SU-DHL-6 (cell line): ENCODE measurements around the gene MYO1G.

Source experiments
- EZH2phosphoT487 ChIP-seq: fragments of 200-600 bp; sonication (generic), shearing (Covaris generic); conservative IDR thresholded peaks from 2 replicates; pipeline ENCODE4 v1.6.1; 2018; ENCODE audit warnings: mild to moderate bottlenecking, antibody characterized with exemption, low read length, moderate library complexity, mixed read lengths
- TF ChIP-seq, protein P1 (sequence below): fragments of 200-600 bp; sonication (generic); IDR thresholded peaks from one replicate; pipeline ENCODE4 v1.5.1; 2017; ENCODE audit warnings: antibody characterized with exemption, mild to moderate bottlenecking, low read length, moderate library complexity; ENCODE audit not compliant: insufficient read depth, poor library complexity, severe bottlenecking

DNA sequence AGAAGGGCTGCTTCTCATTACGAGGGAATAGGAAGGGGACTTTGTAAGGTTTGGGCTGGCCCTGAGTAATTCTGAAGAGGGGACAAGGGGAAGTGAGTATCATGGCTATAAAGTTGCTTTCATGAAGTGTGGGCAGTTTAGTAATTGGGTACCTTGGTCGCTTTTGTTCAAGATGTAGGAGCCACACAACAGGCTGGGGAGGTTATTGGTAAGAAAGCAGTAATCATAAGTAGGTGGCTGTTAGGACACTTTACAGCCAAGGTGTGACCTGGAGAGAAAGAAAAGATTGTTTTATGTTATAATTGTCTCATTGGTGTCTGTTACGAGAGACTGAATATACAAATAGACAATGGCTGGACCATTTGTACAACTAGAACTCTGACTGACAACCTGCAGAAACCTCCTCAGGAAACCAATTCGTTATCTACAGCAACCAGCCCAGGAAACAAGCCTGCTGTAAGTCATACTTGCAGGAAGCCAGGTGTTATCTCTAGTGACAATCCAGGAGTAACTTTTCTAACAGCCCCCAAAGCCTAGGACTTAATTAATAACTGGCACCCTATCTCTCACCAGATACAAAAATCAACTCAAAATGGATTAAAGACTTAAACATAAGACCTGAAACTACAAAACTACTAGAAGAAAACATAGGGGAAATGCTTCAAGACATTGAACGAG, 16.2 kb upstream of the MYO1G start:
- TF ChIP-seq EZH2phosphoT487: no peak
- TF ChIP-seq, protein P1, sequence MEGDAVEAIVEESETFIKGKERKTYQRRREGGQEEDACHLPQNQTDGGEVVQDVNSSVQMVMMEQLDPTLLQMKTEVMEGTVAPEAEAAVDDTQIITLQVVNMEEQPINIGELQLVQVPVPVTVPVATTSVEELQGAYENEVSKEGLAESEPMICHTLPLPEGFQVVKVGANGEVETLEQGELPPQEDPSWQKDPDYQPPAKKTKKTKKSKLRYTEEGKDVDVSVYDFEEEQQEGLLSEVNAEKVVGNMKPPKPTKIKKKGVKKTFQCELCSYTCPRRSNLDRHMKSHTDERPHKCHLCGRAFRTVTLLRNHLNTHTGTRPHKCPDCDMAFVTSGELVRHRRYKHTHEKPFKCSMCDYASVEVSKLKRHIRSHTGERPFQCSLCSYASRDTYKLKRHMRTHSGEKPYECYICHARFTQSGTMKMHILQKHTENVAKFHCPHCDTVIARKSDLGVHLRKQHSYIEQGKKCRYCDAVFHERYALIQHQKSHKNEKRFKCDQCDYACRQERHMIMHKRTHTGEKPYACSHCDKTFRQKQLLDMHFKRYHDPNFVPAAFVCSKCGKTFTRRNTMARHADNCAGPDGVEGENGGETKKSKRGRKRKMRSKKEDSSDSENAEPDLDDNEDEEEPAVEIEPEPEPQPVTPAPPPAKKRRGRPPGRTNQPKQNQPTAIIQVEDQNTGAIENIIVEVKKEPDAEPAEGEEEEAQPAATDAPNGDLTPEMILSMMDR: no peak
